Ovary (tissue), 3 donors: ENCODE results near the gene AMFR.

Source experiments
- POLR2A ChIP-seq: fragments of 450-650 bp; IDR thresholded peaks from one replicate; pipeline ENCODE4 v1.6.1; 2017; ENCODE audit warnings: antibody characterized with exemption, mild to moderate bottlenecking, moderate library complexity
- TF ChIP-seq, protein P1 (sequence below), 3 donors: fragments of 450-650 bp in 2 of 3; fragments of 200-600 bp in 1 of 3; IDR thresholded peaks; one replicate each; pipeline versions ENCODE4 v1.5.1 to v1.8.0; 2016 to 2022; ENCODE audit warnings: antibody characterized with exemption in 3 of 3, mild to moderate bottlenecking in 1 of 3
- donor health status: DM: no; HTN: no; CAD: no.

DNA sequence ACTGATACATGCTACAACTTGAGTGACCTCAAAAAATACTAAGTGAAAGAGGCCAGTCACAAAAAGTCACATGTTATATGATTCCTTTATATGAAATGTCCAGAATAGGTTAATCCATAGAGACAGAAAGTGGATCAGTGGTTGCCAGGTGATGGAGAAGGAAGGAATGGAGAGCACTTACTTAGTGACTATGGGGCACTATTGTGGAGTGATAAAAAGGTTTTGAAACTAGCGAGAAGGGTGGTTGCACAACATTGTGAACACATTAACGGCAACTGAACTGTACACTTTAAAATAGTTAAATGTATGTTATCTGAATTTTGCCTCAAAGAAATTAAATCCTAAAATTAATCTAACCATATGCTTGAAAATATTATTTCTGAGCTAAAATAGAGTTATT, 25.9 kb downstream of the AMFR start:
- TF ChIP-seq, protein P1, sequence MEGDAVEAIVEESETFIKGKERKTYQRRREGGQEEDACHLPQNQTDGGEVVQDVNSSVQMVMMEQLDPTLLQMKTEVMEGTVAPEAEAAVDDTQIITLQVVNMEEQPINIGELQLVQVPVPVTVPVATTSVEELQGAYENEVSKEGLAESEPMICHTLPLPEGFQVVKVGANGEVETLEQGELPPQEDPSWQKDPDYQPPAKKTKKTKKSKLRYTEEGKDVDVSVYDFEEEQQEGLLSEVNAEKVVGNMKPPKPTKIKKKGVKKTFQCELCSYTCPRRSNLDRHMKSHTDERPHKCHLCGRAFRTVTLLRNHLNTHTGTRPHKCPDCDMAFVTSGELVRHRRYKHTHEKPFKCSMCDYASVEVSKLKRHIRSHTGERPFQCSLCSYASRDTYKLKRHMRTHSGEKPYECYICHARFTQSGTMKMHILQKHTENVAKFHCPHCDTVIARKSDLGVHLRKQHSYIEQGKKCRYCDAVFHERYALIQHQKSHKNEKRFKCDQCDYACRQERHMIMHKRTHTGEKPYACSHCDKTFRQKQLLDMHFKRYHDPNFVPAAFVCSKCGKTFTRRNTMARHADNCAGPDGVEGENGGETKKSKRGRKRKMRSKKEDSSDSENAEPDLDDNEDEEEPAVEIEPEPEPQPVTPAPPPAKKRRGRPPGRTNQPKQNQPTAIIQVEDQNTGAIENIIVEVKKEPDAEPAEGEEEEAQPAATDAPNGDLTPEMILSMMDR (IDR thresholded peaks at IDR 0.05): no peak
- no peak for TF ChIP-seq POLR2A
